PFSK-1 (cell line): Measurements from ENCODE around the gene SLCO2A1.

Experiments
- FOXP2 ChIP-seq: optimal IDR thresholded peaks from 2 replicates; pipeline ENCODE3; 2011; ENCODE audit warnings: borderline replicate concordance, control low read depth, inconsistent platforms; ENCODE audit not compliant: insufficient read depth; ENCODE audit errors: extremely low read length, extremely low read depth
- POLR2AphosphoS5 ChIP-seq: IDR thresholded peaks from 2 replicates; pipeline ENCODE4 v1.6.1; 2012; ENCODE audit warnings: low read depth, mild to moderate bottlenecking, control low read depth, low read length, moderate library complexity
- REST ChIP-seq, 2 experiments: IDR thresholded peaks; 2 replicates each; pipeline versions ENCODE4 v1.6.1 to v1.8.0; 2011 to 2012; ENCODE audit warnings: low read depth in 2 of 2, low read length in 2 of 2, control low read depth in 1 of 2, inconsistent platforms in 1 of 2, mild to moderate bottlenecking in 1 of 2, moderate library complexity in 1 of 2; ENCODE audit not compliant: insufficient read depth in 1 of 2
- SIN3A ChIP-seq: IDR thresholded peaks from 2 replicates; pipeline ENCODE4 v1.6.1; 2012; ENCODE audit warnings: mild to moderate bottlenecking, low read length, moderate library complexity, borderline replicate concordance; ENCODE audit not compliant: insufficient read depth
- TAF1 ChIP-seq: IDR thresholded peaks from 2 replicates; pipeline ENCODE4 v1.6.1; 2012; ENCODE audit warnings: low read length, control low read depth, borderline replicate concordance; ENCODE audit not compliant: insufficient read depth

Gene SLCO2A1

GRCh38 chr3:134066651-134067530 is 37.2 kb upstream of the SLCO2A1 start:
- TF ChIP-seq SIN3A (no peak), TAF1 (no peak), FOXP2 (no peak), REST (IDR thresholded peaks at IDR 0.05; ENCODE audit: insufficient read depth in 1 of 2, low read depth in 2 of 2, low read length in 2 of 2) (no peak), POLR2AphosphoS5 (no peak)

- TF ChIP-seq SIN3A (no peak), FOXP2 (no peak), POLR2AphosphoS5 (no peak), REST (IDR thresholded peaks at IDR 0.05; ENCODE audit: insufficient read depth in 1 of 2, low read depth in 2 of 2, low read length in 2 of 2) (no peak), TAF1 (no peak)
These were observed 36.4 kb upstream of the SLCO2A1 start for GRCh38 chr3:134066158-134066541.

- TF ChIP-seq REST (IDR thresholded peaks at IDR 0.05; ENCODE audit: insufficient read depth in 1 of 2, low read depth in 2 of 2, low read length in 2 of 2) (no peak), FOXP2 (no peak), SIN3A (no peak), POLR2AphosphoS5 (no peak), TAF1 (no peak)
These were observed 35.8 kb upstream of the SLCO2A1 start for GRCh38 chr3:134065252-134066157.

GRCh38 chr3:134064081-134064480 is 34.4 kb upstream of the SLCO2A1 start:
- no peak for TF ChIP-seq TAF1
- TF ChIP-seq FOXP2 = no peak
- TF ChIP-seq SIN3A = no peak
- TF ChIP-seq POLR2AphosphoS5 = no peak
- no peak for TF ChIP-seq REST (IDR thresholded peaks at IDR 0.05; ENCODE audit: insufficient read depth in 1 of 2, low read depth in 2 of 2, low read length in 2 of 2)
